GM18499 (cell line): Measurements from ENCODE around the gene DNAJC30.
"Not testable (repeated sequence)": the region's sequence is repeated elsewhere in the genome, so short reads cannot be mapped to it uniquely, and the experiment has no call there.

Experiments used
- ATAC-seq: cut with Tn5 transposase; IDR thresholded peaks from one replicate; pipeline ENCODE4 v1.9.1; 2021; ENCODE audit warnings: moderate number of reproducible peaks; ENCODE audit not compliant: insufficient read depth, unreplicated experiment

Gene DNAJC30

DNA sequence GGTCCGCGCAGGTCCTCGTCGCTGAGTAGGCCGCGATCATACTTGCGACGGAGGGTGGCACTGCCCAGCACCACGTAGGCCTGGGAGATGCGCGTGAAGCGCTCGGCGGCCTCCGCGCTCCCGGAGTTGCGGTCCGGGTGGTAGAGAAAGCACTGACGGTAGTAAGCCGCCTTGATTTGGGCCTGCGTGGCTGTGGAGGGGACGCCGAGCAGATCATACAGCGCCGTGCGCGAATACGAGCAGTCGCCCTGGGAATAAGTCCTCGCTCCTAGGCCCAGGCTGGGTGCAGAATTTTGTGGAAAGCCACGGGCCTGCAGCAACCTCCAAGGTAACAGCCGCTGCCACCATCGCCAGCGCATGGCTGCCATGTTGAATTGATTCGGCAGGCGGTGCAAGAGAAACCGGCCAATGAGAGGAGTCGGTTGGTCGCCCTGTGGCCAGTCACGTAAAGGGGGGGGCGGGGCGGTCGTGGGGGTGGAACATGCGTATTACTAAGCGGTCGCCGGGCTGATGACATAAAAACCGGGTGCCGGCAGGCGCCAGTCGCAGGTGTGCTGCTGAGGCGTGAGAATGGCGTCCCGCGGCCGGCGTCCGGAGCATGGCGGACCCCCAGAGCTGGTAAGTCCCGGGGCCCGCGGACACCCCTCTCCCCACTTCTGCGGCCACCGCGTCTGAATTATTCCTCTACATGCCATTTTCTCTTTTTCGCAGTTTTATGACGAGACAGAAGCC is at the start of gene DNAJC30, which contains the start of gene BUD23:
Gene DNAJC30, minus strand, starts transcription at position 398 of the 732 bp plus-strand sequence. Its CDS starts 30 bp downstream, at position 368.
Gene BUD23, plus strand, starts transcription at position 542 of the 732 bp plus-strand sequence. Its CDS starts 29 bp downstream, at position 571.
- ATAC-seq, result peak; percentile 76

DNA sequence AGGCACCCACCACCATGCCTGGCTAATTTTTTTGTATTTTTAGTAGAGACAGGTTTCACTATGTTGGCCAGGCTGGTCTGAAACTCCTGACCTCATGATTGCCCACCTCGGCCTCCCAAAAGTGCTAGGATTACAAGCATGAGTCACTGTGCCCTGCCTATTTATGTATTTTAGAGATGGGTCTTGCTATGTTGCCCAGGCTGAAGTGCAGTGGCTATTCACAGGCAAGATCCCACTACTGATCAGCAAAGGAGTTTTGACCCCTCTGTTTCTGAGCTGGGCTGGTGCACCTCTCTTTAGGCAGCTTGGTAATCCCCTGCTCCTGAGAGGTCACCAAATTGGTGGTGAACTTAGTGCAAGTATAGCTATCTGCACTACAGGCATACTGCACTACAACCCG is 49.1 kb upstream of the DNAJC30 start:
- no peak for ATAC-seq

DNA sequence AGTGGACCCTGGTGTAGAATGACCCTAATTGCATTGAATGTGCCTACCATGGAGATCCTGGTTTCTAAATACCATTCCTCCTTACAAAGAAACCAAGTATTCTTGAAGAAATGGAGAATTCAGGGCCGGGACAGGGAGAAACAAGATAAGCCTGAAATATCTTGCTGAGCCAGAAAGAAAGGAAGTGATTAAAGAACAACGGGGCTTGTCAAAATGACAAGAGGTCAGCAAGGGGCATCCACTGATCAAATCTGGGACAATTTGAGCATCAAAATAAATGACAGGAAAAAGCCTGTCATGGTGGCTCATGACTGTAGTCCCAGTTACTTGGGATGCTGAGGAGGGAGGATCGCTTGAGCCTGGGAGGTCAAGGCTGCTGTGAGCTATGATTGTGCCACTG is 47.2 kb upstream of the DNAJC30 start:
- no peak for ATAC-seq

DNA sequence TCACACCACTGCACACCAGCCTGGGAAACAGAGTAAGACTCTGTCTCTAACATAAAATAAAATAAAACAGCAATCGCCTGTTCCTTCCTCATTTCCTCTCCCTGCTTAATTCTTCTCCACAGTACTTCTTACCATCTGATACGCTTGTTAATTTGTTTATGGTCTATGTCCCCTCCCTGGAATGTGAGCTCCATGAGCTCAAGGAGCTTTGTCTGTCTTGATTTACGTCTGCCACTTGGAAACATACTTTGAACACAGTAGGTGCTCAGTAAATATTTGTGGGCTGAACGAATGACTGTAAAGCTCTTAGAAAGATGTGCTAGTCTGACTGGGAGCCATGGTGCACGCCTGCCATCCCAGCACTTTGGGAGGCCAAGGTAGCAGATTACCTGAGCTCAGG is 45.3 kb upstream of the DNAJC30 start:
- no peak for ATAC-seq

DNA sequence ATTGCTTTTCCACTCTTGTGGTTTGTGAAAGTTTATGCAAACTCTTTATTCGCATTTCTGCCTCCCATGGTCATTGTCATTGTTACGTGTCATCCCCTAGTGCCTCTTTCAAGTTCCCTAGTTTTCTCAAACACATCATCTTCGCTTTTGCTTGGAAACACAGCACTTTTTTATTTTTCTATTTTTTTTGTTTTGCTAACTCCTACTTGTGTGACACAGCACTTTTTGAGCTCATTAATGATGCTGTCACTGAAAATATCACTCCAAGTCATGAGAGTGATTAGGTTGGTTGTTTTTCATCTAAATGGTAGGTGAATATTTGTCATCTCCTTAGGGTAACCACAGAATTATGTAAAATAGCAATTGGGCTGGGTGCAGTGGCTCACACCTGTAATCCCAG is 44.7 kb upstream of the DNAJC30 start:
- no peak for ATAC-seq

DNA sequence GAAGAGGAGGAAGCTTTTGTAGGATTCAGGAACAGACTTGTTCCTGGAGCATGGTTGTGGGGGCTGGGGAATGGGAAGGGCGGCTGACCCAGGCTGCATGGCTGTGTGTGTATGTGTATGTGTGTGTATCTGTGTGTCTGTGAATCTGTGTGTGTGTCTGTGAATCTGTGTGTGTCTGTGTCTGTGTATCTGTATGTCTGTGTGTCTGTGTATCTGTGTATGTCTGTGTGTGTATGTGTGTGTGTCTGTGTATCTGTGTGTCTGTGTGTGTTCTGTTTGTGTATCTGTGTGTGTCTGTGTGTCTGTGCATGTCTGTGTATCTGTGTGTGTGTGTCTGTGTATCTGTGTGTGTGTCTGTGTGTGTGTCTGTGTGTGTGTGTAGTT is 42.8 kb upstream of the DNAJC30 start:
- no peak for ATAC-seq

DNA sequence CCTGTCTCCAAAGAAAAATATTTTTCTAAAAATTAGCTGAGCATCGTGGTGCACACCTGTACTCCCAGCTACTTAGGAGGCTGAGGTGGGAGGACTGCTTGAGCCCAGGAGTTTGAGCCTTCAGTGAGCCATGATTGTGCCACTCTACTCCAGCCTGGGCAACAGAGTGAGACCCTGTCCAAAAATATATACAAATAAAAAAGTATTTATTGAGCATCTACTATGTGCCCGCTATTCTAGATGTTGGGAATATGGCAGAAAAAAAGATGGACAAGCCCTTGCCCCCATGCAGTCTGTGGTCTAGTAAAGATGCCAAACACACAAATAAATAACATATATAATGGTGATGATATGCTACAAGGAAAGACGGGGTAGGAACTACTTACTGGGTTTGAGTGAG is 40.6 kb upstream of the DNAJC30 start:
- ATAC-seq, result no peak

DNA sequence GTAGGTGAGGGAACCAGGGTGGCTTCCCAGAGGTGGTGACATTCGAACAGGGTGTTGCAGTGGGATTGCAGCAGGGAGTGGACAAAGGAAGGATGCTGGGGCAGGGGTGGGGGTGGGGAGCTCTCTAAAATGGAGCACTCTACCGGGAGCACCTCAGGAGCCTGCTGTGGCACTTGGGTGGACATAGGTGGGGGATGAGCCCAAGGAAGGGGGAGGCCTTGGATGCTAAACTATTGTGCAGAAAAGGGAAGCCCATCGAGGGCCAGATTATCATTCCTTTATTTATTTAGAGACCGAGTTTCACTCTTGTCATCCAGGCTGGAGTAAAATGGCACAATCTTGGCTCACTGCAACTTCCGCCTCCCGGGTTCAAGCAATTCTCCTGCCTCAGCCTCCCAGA is 39.5 kb upstream of the DNAJC30 start:
- ATAC-seq, result no peak

DNA sequence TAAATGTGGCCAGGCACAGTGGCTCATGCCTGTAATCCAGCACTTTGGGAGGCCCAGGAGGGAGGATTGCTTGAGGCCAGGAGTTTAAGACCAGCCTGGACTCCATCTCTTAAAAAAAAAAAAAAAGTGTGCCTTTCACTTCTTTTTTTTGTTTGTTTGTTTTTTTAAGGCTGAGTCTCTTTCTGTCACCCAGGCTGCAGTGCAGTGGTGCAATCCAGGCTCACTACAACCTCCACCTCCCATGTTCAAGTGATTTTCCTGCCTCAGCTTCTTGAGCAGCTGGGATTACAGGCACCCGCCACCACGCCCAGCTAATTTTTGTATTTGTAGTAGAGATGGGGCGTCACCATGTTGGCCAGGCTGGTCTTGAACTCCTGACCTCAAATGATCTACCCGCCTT is 38.9 kb upstream of the DNAJC30 start:
- ATAC-seq, result not testable (repeated sequence)

DNA sequence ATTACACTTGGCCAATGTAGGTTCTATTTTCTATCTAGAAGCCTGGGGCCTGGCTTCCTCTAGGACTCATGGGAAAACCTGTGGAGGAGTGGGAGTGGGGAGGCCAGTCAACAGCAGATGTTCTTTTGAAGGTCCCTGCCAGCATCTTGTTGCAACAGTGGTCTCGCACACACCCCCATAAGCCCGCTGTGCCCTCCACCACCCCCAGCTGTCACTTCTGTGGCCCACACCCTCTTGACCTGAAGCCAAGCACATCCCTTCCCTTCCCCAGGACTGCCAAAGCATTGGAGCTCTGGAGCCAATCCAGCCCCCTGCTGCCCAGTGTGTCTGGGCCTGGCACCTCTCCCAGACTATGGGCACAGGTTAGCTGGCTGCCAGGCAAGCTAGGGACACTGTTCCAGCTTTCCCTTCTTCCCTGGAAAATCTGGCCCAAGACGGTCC is 38.1 kb upstream of the DNAJC30 start:
- ATAC-seq, result no peak

DNA sequence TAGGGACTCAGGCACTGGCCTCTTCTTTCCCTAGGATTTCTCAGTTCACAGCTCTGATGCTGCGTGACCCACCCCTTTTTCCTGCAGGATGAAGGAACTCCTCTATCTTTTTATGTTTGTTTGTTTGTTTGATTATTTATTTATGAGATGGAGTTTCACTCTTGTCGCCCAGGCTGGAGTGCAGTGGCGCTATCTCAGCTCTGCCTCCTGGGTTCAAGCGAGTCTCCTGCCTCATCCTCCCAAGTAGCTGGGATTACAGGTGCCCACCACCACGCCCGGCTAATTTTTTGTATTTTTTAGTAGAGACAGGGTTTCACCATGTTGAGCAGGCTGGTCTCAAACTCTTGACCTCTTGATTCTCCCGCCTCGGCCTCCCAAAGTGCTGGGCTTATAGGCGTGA is 37.2 kb upstream of the DNAJC30 start:
- not testable (repeated sequence) for ATAC-seq

DNA sequence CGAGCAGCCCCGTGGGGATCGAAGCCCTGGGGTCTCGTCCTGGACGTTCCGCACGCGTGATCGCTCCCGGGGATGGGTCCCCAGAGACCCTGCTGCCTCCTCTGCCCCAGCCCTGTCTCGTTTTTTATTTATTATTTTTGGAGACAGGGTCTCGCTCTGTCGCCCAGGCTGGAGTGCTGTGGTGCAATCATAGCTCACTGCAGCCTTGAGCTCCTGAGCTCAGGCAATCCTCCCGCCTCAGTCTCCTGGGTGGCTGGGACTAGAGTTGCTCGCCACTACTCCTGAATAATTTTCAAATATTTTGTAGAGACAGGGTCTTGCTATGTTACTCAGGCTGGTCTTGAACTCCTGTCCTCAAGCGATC is 36.5 kb upstream of the DNAJC30 start:
- ATAC-seq, result no peak

DNA sequence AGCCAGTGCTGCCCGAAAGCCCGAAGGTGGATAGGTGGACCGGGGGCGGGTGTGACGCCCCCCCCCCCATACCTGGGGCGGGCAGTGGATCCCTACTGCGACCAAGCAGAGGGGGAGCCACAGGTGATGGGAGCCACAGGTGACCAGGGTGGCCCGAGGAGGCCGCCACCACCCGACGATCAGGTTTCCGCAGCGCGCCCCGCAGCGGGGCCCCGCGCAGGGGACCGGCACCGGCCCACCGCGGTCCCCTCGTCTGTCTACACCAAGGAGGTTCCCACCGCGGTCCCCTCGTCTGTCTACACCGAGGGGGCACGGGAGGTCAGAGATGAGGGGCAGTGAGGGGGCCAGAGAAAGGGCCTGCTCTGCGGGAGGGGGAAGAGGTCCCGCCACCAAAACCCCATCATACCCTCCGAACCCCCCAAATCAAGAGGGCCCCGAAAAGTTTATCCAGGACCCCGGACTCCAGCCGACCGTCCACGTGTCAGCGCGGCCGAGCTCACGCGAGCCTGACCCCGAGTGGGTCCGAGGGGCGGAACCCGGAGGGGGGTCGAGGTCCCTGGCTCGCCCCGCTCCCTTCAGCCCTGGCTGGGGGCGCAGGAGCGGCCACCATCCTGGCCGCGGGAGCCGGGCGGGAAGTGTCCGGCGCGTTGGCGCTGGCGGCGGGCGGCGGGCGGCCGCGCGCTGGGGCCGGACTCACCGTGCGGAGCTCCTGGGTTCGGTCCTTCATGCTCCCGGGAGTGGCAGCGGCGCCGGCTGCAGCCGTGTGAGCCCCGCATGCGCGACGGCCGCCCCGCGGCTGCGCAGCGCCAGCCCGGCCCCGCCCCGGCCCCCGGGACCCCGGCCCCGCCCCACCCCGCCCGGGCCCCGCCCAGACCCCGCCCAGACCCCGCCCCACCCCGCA is 35.9 kb upstream of the DNAJC30 start, which contains the start of gene STX1A:
Gene STX1A, minus strand, starts transcription at position 765 of the 901 bp plus-strand sequence. Its CDS starts 38 bp downstream, at position 727.
- ATAC-seq, result no peak

DNA sequence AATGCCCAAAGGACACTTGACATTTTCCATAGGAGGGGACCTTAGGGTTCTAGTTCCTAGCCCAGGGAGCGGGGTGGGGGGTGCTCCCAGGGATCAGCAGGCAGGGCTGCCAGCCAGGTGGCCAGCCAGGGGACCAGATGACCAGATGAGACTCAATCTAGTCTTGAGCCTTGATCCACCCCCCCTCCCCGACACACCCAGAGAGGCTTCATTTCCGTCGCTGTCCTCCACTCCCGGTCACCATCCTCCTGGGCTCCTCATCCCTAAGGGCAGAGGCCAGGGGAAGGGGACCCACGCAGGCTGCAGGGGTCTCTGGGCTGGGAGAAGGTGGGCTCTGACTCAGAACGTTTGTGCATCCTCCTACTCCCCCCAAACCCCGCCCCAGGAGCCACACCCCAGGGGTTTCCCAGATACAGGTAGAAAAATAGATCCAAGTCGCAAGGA is 35.2 kb upstream of the DNAJC30 start:
- ATAC-seq, result no peak

DNA sequence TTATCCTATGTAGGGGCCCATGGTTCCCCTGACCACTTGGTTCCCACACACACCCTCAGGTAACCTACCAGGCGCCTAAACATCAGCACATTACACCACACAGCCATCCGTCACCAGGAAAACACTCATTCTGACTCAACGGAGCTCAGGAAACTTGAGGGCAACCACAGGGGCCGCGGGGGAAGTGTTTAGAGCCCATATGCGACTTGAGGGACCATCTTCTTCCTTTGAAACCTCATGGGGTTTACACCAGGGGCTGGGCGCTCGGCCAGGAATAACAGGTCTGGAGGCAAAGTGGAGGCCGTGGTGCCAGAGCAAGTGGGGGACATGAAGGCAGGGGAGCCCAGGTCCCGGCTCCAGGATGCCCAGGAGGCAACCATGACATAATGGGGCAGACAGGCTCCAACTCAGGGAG is 34.7 kb upstream of the DNAJC30 start:
- no peak for ATAC-seq

DNA sequence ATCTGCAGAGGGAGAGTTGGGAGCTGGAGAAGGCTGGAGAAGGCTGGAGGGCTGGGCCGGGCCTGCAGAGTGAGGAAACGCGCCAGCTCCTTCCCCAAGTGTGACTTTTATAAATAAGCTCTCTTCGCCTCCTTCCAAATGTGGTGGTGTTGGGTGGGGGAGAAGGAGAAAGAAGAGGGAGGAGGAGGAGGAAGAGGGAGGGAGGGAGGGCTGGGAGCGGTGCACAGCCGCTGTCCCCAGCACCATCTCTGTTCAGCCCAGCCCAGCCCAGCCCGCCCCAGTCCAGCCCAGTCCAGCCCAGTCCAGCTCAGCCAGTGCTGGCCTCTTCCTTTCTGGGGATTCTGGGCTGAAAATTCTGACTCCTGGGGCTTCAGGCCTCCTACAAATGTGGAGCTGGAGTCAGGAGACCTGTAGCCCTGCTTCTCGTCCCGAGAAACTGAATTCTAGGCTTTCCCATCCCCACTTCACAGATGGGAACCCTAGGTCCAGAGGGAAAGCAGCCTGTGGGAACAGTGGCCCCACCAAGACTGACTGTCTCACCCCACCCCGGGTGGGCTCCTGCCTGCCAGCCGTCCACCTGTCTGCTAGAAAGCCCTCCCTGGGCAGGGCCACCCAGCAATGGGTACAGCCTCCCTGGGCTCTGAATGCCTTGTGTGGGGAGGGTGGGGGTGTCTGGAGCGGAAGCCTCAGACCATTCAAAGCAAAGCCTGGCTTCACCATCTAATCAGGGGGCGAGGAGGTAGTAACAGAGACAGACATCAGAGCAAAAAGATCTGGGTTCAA is 34.0 kb upstream of the DNAJC30 start:
- no peak for ATAC-seq

DNA sequence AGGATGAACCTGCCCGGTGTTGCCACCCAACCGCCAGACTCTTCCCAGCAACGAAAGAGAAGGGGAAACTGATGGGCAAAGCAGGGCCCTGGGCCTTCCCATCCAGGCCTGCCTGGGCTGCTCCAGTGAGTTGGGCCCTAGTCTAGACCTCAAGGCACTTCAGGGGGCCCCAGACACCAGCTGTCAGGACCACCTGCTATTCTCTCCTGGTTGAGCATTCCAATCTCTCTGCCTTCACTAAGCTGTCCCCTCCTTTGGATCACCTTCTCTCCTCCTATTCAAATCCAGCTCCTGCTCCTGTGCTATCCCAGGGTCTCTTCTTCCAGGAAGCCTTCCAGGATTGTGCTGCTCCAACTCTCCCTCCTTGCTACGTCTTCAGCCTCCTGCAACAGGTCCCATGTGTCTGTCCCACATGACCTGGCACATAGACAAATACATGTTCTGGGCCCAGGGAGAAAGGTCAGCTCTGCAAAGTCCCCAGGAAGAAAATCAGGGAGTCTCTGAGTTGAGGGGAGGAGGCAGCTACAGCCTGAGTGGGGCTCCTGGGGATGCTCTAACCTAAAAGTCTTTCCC is 33.2 kb upstream of the DNAJC30 start:
- ATAC-seq, result no peak

DNA sequence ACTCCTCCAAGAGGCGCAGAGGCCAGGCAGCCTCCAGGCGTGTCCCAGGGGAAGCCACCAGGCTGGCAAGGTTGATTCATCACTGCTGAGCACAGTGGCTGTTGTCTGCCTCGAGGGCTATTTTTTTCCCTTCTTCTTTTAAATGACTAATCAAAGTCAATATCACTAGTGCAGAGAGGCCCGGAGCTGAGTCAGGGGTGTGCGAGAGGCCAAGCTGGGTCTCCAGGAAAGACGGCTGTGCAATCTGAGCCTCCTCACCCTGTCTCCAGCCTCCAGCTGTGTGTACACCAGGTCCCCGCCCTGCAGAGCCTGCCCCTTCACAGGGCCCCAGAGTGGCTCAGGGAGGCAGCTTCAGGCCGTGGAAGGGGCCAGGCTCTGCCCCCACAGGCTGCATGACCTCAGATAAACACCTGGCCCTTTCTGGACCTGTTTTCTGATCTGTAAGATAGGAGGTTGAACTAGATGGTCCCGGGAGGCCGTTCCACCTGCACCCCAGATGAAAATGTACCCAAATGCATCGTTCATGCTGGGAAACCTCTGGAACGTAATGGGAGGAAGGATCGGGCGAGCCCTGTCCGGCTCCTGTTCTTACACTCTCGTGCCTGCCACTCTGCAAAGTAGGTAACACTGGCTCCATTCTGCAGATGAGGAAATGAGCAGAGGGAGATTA is 32.5 kb upstream of the DNAJC30 start:
- no peak for ATAC-seq

DNA sequence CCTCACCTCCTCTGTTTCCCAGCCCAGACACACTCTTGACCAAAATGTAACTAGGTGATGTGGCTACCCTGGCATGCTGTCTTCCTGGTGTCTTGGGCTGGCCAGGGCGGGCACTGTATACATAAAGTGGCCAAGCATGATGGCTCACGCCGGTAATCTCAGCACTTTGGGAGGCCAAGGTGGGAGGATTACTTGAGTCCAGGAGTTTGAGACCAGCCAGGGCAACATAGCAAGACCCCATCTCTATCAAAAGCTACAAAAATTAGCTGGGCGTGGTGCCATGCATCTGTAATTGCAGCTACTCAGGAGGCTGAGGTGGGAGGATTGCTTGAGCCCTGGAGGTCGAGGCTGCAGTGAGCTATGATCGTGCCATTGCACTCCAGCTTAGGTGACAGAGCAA is 30.1 kb upstream of the DNAJC30 start:
- ATAC-seq, result not testable (repeated sequence)

DNA sequence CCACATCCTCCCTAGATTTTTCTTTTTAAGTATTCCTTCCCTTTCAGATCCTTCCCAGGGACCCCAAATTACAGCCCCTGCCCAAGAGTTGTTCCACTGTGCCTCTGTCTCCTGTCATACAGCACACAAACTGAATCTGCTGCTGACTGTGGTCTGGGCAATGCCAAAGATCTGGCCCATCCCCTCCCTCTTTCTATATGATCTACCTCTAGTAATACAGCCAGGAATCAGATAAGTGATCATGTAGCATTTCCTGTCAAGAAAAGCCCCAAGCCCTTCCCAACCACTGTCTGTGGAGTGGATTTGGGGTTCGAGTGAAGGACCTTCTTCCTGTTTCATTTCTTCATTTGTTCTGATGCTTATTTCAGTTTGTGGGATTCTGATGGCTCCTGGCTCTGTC is 29.5 kb upstream of the DNAJC30 start:
- ATAC-seq, result no peak
